Stimulated activated CD8-positive, alpha-beta memory T cell treated with anti-CD3 and anti-CD28 coated beads, Interleukin-7, amount 100 ng/mL, for 24 hours (primary cell): ENCODE data around the gene LANCL2.

Experiments used
- DNase-seq: peaks from one replicate; pipeline ENCODE4 v3.0.0-alpha.2; 2020; ENCODE audit warnings: low read depth

LANCL2 gene

GRCh38 chr7:55438085-55438756 lies 73.1 kb downstream of the LANCL2 start:
- no peak for DNase-seq

DNA sequence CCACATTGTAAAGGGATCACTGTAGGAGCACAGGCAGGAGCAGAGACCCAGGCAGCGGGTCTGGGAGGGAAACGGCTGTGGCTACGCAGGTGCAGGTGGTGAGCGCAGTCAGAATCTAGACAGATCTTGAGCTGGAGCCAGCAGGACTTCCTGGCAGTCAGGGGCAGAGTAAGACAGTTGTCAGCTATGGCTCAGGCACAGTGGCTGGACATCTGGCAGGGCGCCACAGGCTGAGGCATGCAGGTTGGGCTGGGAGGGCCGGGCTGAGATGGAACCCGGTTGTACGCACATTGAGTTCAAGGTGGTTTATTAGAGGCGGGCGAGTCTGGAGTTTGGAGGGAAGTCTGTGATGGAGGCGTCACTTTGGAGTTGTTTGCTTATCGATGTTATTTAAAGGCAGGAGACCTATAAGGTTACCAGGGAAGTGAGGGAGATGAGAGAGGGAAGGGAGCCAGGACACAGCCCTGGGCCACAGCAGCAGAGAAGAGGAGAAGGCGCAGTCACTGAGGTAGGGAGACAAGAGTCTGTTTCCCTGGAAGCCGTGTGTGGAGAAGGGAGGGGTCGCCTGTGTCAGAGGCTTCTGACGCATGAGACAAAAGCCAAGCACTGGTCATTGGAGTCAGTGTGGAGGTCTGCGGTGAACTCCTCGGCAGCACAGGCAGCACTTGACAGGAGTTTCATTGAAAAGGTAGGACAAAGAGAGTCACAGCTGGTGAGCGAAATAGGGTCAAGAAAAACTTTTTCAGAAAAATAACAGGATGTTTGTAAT lies 73.8 kb downstream of the LANCL2 start:
- DNase-seq, result no peak

GRCh38 chr7:55439627-55440026 lies 74.5 kb downstream of the LANCL2 start:
- no peak for DNase-seq

GRCh38 chr7:55440040-55440690 lies 75.0 kb downstream of the LANCL2 start:
- DNase-seq, result no peak

DNA sequence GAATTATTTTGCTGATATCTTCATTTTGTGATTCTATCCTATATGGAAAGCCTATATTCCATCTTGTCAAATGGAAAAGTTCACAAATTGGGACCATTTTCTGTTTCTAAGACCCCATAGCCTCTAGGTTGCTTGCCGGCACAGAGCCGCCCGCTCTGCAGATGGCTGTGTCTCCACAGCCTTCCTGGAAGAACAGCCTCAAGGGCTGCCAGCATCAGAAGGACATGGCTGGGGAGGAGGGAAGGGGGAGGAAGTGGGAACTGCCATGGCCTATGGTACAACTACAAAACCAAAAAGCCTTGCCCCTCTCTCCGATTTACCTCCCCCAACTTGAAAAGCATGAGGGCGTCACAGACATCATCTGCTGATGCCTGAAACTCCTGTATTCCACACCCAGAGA lies 75.9 kb downstream of the LANCL2 start:
- DNase-seq, result no peak

DNA sequence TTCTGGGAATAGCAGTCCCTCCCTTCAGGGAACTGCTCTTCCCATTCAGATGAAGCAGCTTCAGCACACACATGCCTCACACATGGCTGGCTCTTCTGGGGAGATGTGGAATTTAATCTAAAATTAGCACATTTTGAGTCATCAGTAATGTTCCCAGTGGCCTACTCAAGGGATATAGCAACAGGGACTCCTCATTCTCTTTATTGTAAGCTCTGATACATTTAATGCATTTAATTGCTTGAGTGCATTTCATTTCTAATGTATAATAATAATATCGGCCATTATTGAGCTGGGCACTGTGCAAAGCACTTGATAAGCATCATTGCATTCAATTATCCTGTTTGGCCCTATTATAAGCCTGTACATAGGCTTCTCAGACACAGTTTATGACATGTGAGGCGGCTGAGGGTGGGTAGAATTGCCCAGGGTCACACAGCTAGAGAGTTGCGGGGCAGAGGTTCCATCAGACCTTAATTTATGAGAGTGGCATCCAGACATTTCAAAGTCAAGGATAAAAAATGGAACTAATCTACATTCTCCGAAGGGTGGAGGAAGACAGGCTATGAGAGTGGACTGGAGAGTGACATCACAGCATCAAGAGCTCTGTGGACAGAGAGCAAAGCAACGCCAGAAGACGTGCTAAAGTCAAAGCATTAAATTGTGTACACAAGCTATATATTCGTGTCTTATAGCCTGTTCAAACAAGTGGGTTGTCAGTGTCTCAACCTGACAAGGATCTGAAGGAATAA lies 76.8 kb downstream of the LANCL2 start:
- no peak for DNase-seq

DNA sequence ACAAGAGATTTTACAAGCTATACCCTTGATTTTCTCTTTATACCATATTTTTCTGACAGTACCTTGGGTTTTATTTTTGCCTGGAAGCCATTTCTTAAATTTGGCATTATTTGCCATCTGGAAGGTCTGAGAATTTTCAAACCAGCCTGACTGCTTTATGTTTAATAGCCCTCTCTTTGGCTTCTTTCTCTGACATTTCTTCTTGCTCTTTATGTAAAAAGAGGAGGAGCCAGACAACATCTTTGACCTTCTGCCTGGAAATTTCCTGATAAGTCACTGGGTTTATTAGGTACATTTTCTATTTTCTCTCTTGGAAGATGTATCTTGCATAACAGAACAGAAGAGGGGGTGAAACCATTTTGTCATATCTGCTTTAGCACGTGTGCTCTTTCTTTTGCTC lies 79.6 kb downstream of the LANCL2 start:
- DNase-seq, result no peak

- DNase-seq, result no peak
These were observed 83.4 kb downstream of the LANCL2 start for GRCh38 chr7:55448526-55448925.

GRCh38 chr7:55449205-55449991 lies 84.3 kb downstream of the LANCL2 start:
- DNase-seq, result no peak

DNA sequence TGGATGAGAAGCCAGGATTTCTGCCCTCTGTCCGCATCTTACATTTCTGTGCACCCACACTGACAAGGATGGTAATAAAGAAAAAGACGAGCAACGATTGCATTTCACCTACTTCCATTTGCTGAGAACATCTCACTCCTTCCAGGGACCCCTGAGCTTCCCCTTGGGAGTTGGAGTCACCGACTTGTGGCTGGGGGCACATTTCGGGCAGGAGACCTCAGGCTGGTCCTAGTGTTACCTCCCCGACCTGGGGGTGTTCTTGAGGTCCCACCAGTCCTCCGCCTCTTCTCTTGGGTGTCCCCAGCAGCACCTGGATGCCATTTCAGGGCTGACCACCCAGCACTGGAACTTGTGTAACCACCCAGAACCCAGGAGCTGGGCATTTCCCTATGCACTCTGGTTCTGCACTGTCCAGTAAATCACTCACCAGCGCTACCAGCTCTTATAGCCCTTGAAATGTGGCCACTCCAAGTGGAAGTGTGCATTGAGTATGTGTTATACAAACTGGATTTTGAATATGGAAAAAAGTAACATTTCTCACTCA lies 84.9 kb downstream of the LANCL2 start:
- DNase-seq, result no peak

- no peak for DNase-seq
These were observed 87.8 kb downstream of the LANCL2 start for GRCh38 chr7:55452971-55453370.

- DNase-seq, result no peak
These were observed 92.7 kb downstream of the LANCL2 start for GRCh38 chr7:55457801-55458200.

GRCh38 chr7:55458351-55458750 lies 93.2 kb downstream of the LANCL2 start:
- DNase-seq, result no peak

- DNase-seq, result no peak
These were observed 98.6 kb downstream of the LANCL2 start for GRCh38 chr7:55463686-55464262.

DNA sequence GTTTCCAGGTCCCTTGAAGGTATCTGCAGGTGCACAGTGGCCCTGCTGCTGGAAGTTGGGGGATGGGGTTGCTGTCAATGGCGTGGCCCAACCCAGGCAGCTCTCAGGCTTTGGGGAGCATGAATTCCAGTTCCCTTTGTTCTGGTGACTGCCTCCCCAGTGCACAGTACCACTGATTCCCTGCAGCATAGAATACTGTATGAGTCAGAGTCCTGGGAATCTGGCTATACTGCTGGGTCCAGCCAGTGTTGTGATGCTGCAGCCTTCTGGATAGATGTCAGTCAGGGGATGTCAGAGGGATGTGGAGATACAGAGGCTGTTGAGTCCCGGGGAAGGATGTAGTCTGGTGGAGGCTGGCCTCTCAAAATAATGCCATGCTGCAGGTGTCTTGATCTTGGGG lies 99.3 kb downstream of the LANCL2 start:
- DNase-seq, result no peak

DNA sequence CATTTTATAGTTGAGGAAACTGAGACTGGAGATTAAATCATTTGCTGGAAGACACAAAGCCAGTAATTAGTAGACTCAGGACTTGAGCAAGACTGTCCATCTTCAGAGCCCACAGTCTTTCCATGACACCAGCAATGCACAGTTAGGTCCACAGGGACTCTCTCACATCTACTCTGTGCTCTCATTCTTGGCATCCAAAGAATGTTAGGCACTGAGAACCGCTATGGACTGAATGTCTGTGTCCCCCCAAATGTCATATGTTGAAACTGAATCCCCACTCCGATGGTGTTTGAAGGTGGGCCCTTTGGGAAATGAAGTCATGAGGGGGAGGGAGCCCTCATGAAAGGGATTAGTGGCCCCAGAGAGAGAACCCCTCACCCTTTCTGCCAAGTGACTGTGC lies 100.6 kb downstream of the LANCL2 start:
- no peak for DNase-seq

DNA sequence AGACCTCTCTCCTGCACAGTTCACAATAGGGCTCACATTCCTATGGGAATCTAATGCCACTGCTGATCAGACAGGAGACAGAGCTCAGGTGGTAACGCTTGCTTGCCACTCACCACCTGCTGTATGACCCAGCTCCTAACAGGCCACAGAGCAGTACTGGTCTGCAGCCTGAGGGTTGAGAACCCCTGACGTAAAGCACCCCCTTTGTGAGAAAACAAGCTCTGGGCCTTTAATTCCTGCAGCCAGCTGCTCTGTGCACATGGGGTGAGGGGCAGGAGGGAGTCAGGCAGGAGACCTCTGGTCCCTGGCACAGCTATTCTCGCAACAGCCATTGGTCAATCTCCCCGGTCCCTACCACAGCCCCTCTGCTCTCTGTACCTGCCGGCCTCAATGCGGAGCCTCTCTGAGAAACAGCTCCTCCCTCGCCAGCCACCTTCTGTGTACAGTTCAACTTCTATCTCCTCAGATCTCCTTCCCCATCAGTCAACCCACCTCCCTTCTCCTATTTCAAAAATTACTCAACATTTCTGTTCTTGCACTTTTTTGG lies 102.0 kb downstream of the LANCL2 start:
- no peak for DNase-seq

- DNase-seq, result no peak
These were observed 103.4 kb downstream of the LANCL2 start for GRCh38 chr7:55468495-55468894.

GRCh38 chr7:55469271-55469681 lies 104.1 kb downstream of the LANCL2 start:
- no peak for DNase-seq

- DNase-seq, result no peak
These were observed 104.6 kb downstream of the LANCL2 start for GRCh38 chr7:55469721-55470120.

DNA sequence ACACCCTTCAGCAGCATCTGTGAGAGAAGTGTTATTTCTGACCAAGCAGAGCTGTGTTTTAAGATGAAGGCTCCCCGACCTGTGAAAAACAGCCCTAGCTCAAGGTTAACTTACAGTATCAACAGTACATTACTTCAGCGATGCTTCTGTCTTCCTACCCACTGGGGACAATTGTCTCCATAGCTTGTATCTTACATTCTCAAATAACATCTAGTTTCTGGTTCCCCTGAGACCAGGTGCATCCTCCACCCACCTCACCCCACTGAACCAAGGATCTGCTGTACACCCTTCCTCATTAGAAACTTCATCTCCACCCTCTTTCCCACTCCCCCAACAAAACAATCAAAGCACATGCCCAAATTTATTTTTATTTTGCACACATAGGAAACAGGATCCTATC lies 105.1 kb downstream of the LANCL2 start:
- DNase-seq, result no peak
